Hematopoietic multipotent progenitor cell (in vitro differentiated cells): ENCODE results near the gene FAM210B. TPM values are rescaled to one million over a fixed set of nuclear protein-coding genes. Genes with fewer than 3 reads are reported as not detected.
"Not testable (repeated sequence)": the region's sequence is repeated elsewhere in the genome, so short reads cannot be mapped to it uniquely, and the experiment has no call there.

ENCODE experiments used
- DNase-seq, 3 donors: peaks; one replicate each; pipeline ENCODE4 v3.0.0-alpha.2; 2011 to 2015; ENCODE audit warnings: low read depth in 2 of 3, low spot score in 2 of 3
- total RNA-seq: library from RNA; depleted of rRNA; stranded (reverse); fragments of >200 nt; gene quantifications from one replicate; pipeline ENCODE4 v1.2.3, GENCODE V29; 2012

FAM210B gene
- total RNA-seq, 1 donor = 27.5 TPM

DNA sequence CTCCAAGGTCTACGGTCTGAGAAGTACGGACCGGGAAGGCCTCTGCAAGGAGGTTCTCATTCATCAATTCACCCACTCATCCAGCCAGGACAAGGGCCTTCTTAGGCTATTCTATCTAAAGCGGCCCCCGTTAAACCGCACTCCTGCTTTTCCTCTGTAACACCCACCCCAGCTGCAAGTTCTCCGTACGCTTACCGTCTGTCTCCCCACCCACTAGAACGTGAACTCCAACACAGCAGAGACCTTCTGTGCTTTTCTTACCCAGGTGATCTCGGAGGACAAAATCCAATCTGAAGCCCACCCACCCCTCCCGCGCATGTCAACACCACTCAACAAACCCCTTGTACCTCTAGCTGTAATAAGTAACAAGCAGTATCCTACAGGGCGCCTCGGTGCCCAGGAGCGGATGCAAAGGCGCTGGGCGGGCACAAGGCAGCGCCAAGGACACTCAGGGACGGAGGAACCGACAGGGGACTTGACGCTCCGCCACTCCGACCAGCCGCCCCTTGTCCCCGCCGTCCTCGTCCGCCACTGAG lies 32.9 kb downstream of the FAM210B start:
- DNase-seq = no peak

DNA sequence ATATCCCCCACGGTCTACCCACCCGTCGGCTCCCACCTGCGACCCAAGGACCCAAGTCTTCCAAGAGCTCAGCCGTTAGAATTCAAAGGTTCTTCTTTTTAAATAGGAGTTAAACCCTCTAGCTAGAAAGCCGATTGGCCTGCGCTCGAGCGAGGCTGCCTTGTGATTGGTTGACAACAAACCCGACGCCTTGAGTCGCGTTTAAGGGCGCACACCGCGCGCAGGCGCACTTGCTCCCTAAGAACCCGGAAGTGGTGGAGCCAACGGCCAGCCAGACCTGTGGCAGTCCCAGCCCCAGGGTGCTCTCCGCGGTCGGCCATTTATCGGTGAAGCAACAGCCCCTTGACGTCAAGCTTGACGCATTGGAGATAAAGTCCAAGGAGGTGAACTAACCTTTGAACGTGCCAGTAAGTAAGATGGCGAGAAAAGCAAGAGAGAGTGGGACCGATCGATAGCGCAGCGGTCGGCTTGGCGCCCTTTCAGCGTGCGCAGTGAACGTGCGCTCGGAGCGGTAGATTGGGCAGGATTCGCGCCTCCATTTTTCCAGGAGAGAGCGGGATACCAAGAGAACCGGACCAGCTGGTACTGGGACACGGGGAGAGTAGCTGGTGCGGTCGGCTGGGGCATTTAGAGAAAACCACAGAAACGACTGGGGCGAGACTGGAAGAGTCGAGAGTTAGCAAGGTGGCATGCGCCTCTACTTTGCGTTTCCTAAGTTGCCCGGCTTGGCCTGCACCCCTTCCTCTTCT lies 33.5 kb downstream of the FAM210B start, which contains the start of the genes AURKA and CSTF1:
Gene AURKA, minus strand, starts transcription at position 84 of the 749 bp plus-strand sequence. CDS start 4,018 bp downstream, outside the sequence.
Gene CSTF1, plus strand, starts transcription at position 514 of the 749 bp plus-strand sequence. CDS start 2,908 bp downstream, outside the sequence.
- peak; percentile 99 to 100 (median 100) for DNase-seq

DNA sequence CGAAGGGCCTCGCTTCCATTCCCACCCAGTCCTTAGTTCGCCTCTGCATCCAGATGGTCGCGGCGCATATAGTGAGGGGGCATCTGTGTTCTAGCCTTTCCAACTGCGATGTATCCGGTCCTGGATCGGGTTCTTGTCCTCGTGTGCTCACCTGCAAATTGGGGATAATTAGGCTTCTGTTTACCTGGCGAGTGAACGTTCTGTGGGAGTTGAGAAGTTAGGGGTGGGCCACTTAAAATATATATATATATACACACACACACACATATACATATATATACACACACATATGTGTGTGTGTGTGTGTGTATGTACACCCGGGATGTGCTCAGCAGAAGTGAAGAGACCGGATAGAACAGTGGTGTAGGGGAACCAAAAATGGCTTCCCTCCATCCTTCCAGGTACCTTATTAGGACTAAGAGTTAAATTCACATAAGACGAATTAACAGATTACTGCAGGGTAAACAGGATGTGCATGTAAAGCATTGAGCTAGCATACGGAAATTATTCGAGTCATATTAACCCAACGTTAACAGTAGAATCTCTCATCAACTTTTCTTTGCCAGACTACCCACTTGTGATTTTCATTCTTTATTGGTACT lies 34.2 kb downstream of the FAM210B start:
- no peak for DNase-seq

DNA sequence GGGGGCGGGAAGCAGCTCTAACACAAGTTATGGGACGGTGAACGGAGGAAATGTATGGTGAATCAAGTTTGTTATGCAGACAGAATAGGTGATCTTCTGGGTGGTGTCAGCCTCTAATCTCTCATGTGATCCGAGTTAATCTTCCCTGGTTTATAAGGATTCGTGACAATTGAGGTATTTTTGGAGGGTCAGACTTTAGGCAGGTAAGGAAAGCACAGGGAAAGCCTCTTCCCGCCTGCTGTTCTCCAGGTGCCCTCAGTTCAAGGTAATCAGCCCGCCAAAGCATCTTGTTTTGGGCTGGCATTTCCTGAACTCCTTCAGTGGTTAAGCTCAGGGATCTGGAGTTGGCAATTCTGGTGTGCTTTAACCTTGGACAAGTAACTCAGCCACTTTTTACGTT lies 34.9 kb downstream of the FAM210B start:
- DNase-seq = no peak

DNA sequence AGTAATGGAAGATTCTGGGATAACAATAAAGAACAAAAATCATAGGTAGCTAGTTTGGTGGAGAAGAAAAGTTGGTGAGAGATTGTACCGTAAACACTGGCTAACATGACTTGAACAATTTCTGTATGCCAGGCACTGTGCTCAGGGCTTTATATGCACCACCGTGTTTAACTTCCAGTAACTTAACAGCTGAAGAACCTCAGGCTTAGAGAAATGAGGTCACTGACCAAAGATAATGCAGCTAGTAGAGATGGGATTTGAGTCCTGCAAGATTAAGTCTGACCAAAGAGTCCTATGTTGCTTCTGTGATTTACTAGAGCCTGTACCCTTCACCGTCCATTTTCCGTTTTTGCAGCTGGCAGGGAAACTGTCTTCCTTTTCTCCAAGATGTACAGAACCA lies 36.4 kb downstream of the FAM210B start:
- no peak for DNase-seq

DNA sequence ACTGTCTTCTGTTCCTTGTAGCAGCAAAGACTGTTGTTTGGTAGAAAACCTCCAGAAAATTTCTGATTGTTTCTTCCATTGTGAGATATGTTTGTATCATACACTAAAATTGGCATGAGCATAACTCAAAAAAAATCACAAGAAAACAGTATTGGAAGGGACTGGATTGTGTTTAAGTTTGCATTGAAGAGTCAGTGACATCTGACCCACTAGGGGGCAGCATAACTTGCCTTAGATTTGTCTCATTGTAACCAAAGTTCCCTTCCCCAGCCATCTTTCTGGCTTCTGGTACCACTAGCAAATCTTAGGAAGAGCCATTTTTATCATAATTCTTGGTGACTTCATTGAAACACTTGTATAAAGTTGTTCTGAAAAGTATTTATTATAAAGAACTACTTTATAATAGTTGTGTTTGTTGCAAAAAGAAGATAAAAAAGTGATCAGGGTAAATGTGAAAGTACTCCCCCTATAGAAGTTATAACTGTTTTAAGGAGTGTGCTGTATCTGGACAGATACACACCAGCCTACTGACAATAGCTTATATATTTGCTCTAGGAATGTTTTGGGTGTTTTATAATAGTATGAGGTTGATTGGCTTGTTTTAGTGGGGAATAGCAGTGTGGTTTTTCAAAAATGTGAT lies 41.3 kb downstream of the FAM210B start:
- DNase-seq = peak; percentile 50 to 86 (median 71)

DNA sequence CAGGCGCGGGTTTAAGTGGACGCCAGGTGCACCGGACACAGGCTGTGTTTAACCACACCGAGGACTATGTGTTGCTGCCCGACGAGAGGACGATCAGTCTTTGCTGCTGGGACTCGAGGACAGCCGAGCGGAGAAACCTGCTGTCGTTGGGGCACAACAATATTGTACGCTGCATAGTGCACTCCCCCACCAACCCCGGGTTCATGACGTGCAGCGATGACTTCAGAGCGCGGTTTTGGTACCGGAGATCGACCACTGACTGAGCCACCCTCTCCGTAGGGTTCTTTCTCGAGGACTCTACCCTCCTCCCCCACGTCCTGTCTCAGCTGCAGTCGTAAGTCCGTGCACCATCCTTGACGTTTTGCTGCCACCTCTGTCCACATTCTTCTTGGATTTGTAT lies 44.7 kb downstream of the FAM210B start:
- DNase-seq = no peak

DNA sequence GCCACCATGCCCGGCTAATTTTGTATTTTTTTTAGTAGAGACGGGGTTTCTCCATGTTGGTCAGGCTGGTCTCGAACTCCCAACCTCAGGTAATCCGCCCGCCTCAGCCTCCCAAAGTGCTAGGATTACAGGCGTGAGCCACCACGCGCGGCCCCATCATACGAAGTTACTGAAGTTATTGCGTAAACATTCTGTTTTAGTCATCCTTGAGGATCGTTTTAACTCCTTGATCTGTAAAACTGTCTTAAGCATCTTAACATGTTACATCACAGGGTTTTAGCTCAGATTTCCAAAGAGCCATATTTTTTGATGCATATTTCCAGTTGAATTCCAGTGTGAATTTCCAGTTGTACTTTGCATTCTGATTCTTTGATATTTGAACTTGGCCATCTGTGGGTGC lies 46.6 kb downstream of the FAM210B start:
- DNase-seq = not testable (repeated sequence)

DNA sequence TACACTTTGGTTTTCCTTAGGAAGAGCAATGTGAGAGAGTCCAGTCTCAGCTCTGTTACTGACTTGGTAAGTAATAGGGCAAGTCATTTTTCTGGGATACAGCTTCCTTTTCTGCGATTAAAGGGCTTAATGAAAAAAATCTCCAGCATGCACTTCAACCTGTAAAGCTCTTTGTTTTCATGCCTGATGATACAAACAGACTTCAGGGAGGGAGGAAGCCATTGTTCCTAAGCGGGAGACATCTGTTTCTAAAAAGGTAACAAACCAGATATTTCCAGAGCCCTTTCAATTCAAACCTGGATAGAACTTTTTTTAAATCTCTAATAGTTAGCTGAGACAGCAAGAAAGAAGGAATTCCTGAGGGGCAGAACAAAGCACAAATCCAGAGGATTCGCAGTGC lies 48.1 kb downstream of the FAM210B start:
- DNase-seq = no peak

DNA sequence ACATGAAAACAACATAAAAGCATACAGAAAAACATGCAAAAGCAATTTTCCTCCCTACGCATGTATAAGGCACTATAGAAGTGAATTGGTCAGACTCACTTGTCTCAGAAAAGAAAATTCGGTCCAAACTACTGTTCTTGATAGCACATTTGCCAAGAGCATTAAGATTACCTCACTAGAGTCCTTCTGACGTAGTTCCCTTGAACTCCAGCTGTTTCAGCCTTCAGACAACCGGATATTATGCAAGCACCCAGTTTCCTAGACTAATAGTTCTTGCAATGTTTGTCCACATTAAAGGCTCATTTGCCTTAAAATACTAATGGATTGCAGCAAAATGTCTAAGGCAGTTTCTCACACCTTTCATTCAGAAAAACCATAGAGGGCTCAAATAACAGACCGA lies 50.7 kb downstream of the FAM210B start:
- DNase-seq = no peak

DNA sequence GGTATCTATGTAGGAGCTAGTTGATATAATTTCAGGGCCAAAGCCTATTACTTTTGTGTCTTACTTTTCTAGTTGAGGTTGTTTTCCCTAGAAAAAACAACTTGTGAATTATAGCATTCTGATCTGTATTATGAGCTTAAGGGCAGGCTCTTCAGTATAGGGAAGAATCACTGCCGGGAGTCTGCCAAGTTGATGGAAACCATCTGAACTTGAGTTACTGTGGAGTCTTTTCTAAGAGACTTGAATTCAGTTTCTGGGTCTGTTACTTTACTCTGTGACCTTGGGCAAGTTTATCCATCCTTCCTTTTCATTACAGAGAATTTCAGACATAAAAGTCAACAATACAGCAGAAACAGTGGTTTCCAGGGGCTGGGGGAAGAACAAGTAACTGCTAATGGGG lies 51.2 kb downstream of the FAM210B start:
- no peak for DNase-seq

DNA sequence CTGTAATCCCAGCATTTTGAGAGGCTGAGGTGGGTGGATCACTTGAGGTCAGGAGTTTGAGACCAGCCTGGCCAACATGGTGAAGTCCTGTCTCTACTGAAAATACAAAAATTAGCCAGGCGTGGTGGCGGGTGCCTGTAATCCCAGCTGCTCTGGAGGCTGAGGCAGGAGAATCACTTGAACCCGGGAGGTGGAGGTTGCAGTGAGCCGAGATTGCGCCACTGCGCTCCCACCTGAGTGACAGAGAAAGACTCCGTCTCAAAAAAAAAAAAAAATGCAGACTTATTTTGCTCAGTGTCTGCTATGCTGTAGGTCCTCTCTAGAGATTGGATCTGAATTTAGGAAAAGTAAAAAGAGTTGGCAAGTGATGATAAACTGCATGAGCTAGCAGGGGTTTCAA lies 52.5 kb downstream of the FAM210B start:
- DNase-seq = not testable (repeated sequence)

DNA sequence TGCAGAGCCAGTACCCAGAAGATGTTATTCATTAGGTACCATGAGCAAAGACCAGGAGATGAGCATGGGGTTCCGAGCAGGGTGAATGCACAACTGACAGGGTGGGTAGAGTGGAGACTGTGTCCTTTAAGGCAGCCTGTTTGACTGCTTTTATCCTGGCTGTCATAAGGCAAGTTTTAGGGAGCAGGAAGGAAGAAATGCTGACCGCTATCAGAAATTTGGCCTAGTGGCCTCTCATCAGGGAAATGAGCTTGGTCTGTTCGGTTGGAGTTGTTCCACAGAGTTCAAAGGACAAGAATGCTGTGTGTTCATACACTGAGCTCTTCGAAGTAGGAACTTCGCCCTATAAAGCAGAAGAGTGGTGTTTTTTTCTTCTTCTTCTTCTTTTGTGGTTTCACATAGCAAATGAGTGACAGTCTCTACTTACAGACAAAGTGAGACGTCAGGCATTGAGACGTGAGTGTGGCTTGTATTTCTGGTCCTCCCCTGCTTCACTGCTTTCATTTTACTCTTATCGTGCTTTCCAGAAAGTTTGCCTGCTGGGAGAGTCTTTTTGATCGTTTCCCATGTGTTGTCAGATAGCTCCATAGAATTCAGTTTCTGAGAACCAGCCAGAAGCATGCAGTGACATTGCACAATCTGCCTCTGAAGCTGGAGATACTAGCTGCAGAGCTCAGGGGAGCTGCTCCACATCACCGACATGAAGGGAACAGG lies 53.1 kb downstream of the FAM210B start, which contains the start of gene CASS4:
Gene CASS4, plus strand, starts transcription at position 502 of the 714 bp plus-strand sequence. Its CDS starts 199 bp downstream, at position 701.
- peak in 2 of 3 donors; percentile 60 to 86 for DNase-seq

DNA sequence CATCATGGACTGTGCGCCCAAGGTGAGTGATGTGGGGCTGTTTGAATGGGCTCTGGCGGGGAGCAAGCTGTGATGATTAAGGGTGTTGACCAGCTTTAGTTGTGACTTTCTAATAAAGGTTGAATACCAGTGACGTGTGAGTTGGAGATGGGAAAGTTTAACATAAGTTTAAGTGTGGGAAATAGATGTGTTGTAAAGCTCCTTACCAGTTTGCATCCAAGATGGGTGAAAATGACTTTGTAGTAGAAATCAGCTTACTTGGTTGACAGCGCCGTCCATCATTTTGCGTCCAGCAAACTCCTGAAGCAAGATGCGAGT lies 53.7 kb downstream of the FAM210B start:
- no peak for DNase-seq

DNA sequence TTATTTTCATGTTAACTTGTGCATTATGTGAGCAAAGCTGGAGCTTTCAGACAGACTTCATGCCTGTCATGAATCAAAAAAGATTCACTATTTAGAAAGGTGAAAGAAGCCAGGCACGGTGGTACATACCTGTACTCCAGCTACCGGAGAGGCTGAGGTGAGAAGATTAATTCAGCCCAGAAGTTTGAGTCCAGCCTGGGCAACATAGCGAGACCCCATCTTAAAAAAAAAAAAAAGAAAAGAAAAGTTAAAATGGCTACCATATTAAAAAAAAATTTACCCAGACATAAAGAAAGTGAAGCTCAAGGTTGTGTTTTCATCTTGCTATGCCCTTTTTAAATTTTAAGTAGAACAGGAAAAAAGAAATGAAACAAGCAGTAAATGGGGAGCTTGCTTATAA lies 54.2 kb downstream of the FAM210B start:
- DNase-seq = no peak

DNA sequence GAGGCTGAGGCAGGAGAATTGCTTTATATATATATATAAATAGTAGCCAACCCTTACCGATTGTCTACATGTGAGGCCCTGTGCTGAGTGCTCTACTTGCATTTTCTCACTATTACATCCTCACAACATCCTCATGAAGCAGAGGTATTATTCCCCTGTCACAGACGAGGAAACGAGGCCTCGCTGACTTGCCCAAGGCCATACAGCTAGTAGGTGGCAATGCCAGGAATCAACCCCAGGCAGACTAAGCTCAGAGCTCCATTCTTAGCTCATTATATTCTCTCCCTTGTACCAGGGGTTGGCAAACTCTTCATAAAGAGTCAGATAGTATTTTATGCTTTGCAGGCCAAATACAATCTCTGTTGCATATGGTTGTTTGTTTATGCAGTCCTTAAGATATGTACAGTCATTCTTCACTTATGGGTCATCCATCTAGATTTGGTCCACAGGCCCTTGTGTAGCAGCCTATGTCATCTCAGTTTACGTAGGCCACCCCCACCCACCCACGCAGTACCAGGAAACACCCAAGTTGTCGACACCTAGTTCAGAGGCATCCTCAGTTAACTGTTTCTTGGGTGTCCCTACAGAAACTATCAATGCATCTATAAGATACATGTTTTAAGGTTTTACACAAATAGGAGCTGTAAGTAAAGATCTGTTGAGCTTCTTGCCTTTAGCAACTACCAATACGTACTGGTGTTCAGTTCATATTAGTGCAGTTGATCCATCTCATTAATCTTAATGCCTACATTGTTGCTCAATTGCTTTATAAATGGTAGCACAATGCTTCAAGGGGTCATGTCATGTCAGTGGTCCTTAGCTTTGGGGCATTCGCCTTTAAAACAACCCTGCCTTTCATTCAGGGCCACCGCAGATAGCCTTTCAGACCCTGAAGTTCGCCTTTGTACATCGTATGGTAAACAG lies 56.3 kb downstream of the FAM210B start:
- DNase-seq = no peak

DNA sequence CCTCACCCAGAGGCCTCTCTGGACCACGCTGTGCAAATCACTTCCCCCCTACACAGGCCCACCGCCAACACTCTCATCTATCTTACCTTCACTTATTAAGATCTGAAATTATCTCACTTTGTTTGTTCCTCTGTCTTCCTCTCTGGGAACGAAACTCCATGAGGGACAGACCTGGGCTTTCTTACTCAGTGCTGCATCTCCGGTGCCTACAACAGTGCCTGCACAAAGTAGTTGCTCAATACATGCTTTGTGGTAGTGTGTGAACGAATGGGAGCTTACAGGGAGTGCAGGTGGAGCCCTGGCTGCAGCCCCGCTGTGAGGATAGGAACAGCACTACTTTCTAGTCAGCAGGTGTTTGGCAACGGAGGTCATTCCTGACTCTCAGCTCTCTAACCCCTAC lies 58.6 kb downstream of the FAM210B start:
- DNase-seq = no peak

DNA sequence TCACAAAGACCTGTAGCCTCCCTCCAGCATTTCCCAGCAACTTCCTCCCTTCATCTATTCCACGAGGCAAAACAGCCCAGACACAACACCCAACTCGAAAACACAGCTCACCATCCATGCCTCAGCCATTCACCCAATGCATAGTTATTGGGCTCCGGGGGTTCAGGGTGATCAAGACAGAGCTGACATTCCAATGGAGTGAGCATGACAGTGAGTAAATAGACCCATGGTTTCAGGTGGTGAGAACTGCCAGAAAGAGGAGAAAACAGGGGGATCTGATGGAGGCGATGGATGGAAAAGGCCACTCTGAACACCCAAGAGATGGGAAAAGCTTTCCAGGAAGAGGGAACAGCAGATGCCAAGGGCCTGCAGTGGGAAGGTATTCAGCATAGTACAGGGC lies 59.1 kb downstream of the FAM210B start:
- DNase-seq = no peak
